ENCODE data around the gene TCF4.

TCF4 gene

DNA sequence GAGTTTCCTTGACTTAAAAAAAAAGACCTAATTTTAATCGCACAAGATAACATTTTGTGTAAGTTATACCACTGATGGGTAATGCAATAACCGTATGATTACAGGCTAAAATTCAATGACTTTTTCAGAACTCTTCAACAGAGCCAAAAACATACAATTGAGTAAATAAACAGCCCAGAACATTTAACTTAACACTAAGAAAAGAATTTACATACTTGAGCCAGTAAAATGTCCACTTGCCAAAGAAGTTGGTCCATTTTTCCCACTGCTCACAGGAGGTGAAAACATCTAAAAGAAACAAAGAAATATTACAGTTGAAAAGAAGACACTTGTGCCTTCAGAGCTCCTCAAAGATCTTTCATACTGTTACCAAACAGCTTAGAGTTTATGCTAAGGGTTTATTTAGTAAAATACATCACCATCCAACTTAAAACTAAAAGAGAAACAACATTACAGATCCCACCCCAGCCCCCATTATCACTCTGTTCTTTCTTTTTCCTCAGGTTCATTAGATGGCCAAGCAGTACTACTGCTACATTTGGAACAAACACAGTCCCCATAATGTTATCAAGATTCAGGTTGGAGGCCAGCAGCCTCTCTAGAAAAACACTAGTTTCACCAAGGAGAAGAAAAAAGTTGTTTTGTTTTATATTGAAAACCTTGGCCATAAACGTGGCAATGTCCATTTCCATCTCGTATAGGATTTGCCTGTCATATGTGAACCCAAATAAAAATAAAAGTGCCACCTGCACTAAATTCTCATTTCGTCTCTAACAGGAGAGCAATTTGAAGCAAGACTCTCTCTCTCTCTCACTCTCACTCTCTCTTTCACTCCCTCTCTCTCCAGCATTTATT is 2.7 kb downstream of the TCF4 start:
- DNase-seq: no peak

GRCh38 chr18:55584201-55584600 is 3.8 kb downstream of the TCF4 start:
- no peak for DNase-seq

DNA sequence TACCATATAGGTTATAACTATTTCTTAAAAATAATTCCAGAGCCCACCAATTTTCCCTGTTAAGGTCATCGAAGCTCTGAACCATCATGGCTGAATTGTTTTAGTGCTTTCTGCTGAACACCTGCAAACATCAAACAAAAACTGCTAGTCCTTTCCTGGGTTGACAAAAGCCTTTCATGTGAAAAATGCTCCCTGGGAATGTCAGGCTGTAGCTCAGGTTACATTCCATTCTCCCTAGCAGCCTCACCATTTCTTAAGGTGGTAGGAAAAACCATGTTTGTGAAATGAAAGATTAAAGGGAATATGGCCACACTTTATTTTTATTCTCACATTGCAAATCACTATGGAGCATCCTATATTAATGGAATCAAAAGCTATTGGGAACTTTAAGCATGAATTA is 5.7 kb downstream of the TCF4 start:
- no peak for DNase-seq

DNA sequence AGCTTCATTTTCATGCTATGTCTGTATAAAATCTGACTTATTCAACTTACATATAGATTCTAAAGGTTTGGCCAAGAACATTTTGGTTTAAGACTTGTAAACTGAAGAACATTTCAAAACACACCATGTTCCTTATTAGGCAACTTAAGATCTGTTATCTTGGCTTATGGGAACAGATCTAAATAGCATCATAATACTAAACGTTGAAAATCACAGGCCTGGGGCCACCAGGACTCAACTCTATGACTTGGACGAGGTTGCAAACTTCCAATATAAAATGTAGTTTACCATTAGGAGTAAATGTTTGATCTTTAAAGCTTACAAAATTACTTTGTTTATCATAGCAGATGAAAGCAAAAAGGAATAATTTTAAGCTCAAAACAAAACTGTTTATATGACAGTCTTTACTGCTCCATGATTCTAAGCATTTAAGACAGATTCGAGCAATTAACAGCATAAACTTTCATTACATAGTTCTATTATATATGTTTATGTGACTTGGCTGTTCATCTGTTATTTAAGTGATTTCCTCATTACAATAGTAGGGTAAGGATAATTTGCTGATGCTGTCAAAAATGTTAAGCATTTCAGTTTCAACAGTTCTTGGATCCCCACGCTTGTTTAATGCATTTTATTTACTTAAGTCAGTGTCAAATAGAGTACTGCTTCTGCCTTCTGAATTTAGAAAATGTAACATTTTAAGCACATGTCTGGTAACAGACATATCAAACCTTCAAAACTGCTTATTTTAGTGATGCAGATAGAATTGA is 8.3 kb downstream of the TCF4 start:
- no peak for DNase-seq

DNA sequence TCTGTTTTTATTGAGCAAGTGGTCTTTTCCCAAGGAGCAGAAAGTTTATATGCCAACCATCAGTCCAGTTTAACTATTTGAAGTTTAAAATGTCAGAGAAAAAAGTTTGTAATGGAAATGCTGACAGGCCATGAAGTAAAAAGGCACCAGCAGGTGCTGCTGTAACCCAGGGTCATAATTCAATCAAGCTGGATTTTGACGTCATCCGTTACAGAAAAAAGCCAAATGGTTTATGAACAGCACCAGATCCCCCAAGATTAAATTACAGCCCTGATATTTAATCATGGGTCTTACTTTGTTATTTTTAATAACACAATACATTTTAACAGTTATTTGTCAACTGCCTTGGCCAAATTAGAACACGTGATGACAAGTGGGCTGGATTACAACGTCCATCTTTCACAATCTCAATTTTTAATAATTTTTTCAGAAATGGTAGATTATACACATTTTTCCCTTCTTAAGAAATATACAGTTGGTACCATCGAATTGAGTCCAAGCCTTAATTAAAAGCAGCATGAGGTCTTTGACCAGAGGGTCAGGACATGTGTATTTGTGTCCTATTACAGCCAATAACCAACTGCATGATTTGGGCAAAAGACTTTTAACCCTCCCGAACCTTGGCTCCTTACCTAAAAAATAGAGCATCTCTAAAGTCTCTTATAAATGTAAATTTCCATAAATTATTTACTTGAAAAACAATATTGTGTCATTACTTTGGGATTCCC is 10.0 kb downstream of the TCF4 start:
- DNase-seq: no peak

GRCh38 chr18:55576001-55576400 is 12.0 kb downstream of the TCF4 start:
- no peak for DNase-seq

- DNase-seq: no peak
These were observed 12.9 kb downstream of the TCF4 start for GRCh38 chr18:55575066-55575465.

GRCh38 chr18:55573386-55573785 is 14.6 kb downstream of the TCF4 start:
- DNase-seq: no peak

- no peak for DNase-seq
These were observed 17.0 kb downstream of the TCF4 start for GRCh38 chr18:55570966-55571365.

GRCh38 chr18:55566456-55566935 is 21.5 kb downstream of the TCF4 start:
- DNase-seq: no peak

DNA sequence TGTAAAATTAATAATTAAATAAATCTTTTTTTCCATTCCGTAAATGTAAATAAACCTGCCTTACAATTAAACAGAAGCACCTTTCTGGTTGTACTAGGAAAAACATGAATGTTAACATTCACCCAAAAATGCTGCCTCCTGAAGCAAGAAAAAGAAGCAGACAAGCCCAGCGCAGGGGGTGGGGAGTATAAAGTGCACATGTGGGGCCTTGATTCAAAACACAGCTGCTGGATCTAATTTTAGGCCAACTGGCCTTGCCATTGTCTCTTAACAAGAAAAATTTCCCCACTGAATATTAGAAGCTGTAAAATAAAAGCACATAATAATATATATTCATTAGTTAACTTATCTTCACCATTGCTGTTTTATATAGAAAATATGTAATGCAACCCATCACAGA is 28.3 kb downstream of the TCF4 start:
- DNase-seq: no peak

DNA sequence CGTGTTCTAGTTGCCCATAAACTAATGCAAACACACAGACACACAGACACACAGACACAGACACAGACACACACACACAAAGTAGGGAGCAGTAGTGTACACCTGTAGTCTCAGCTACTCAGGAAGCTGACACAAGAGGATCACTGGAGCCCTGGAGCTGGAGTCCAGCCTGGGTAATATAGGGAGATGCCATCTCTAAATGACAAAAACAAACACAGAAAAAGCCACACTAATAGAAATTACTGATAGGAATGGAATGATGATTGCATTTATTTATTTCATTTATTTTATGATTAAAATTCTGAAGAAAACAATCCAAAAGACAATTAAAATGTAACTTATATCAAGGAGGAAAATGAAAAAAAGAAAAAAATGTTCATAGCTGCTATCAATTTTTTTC is 30.8 kb downstream of the TCF4 start:
- no peak for DNase-seq

- DNase-seq: no peak
These were observed 32.5 kb downstream of the TCF4 start for GRCh38 chr18:55555395-55556027.

DNA sequence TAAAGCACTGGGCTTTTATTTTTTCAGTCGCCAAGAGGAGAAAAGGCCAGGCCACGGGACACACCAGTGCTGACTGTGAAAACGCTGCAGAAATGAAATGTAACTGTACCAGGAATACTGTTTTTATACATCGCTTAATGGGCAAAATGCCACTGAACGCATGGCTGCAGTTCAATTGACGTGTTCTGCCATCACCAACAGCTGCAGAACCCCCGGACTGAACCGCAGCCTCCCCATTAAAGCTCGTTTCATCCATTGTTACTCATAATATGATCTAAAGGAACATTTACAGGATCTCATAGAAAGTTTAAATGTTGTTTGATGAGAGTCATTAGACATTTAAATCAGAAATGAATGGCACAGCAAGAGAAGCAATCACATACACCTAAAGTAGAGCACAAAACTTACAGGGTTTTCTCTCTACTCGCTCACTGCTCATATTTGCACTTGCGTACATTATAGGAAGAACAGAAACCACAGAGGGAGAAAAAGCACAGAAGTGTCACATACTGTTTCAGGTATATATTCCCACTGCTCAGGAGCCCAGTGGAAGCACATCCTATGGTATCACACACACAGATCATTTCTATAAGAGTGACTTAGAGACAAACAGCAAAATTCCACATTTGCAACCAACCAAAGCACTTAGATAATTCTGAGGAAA is 35.3 kb downstream of the TCF4 start:
- no peak for DNase-seq

- no peak for DNase-seq
These were observed 36.8 kb downstream of the TCF4 start for GRCh38 chr18:55551227-55551626.

DNA sequence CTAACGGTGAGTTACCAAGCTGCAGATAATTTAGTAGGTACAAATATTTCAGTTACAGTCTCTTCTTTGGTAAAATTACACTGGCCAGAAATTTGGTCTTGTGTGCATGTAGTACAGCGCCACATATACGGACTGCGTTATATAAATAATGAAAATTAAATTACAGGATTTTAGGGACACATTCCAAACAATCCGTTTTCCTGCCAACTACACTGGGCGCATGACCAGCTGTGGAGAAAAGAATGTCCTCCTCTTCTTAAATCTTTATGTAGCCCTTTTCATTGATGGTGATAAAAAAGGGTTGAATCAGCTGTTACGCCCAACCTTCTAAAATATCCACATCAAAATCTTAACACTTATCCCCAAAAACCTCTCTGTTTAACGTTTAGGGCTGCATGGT is 37.5 kb downstream of the TCF4 start:
- no peak for DNase-seq

GRCh38 chr18:55549474-55550104 is 38.4 kb downstream of the TCF4 start:
- no peak for DNase-seq

DNA sequence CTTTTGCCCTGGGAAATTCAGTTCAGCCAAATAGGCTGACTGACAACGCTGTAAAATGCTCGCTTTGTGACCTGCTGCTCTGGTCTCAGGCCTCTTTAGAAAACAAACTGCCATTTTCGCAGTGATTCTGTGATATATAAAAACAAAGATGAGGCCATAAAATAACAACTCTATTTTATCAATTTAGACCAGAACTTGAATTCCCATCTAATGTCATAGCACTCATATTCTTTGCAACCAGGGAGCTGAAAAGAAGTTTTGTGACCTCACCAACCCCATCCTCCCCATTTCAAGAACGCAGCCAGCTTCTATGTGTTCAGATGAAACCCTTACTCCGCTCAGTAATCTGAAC is 40.3 kb downstream of the TCF4 start:
- no peak for DNase-seq

DNA sequence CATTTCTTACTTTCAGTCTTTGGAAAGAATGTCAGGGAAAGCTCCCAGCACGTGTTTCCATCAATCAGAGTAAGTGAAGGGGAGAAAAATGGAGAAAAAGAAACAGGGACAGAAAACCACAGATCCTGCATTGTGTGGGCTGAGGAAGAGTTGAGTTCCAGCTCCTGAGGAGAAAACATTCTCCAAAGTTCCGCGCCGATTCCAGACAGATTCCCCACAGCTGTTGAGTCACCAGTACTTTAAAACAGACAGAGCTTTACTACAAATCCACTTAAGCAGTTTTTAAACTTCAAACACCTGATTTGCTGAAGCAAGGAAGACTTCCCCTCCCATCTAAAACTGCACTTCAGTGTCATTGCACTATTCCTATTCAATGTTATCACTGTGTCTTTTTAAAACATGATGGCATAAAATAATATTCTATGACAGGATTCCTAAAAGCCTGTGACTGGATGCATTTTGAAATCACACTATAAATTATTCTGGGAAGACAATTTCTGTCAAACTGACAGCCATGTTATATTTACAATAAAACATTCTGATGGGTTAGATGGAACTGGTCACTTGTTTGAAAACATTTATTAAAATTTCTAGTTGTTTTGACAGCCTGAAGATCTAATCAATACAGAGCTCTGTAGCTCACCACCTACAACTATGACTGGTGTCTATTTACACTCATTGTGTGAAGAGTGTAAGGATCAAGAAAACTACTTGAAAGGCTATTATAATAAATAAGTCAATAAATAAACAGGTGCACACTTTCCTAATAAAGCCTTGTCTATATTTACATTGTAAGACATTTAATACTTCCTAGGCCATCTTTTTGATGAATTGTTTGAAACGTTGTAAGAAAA is 40.9 kb downstream of the TCF4 start:
- peak; percentile 8 for DNase-seq

GRCh38 chr18:55544014-55544413 is 44.0 kb downstream of the TCF4 start:
- no peak for DNase-seq

GRCh38 chr18:55543130-55543704 is 44.8 kb downstream of the TCF4 start:
- no peak for DNase-seq
